ENCODE results near the gene COL10A1. TPM values are rescaled to one million over a fixed set of nuclear protein-coding genes. Genes with fewer than 3 reads are reported as not detected.

Gene COL10A1
- total RNA-seq, 1 donor from 2014 or later = not detected

DNA sequence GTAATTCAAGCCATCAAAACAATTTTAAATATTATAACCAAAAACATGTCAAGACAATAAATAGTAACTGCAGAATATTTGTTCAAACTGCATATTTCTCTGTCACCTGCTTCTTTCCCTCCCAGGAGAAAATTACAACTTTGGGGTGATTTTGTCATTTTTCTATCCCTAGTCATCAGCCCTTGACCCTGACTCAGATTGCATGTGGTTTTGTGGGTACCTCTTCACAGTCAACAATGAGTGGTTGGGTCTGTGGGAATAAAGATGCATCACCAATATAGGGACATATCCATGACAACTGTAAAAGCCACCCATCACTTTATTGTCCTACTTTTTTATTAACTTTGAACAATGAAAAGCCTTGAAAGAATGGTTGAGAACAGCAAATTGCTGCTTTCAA, 7.3 kb downstream of the COL10A1 start:
- DNase-seq (ENCODE audit: low read depth) = no peak
- no peaks in the 10 kb centered on the region for H3K27me3 ChIP-seq (ENCODE audit: control insufficient read depth, insufficient read depth, low read length)
- TF ChIP-seq, protein P1, sequence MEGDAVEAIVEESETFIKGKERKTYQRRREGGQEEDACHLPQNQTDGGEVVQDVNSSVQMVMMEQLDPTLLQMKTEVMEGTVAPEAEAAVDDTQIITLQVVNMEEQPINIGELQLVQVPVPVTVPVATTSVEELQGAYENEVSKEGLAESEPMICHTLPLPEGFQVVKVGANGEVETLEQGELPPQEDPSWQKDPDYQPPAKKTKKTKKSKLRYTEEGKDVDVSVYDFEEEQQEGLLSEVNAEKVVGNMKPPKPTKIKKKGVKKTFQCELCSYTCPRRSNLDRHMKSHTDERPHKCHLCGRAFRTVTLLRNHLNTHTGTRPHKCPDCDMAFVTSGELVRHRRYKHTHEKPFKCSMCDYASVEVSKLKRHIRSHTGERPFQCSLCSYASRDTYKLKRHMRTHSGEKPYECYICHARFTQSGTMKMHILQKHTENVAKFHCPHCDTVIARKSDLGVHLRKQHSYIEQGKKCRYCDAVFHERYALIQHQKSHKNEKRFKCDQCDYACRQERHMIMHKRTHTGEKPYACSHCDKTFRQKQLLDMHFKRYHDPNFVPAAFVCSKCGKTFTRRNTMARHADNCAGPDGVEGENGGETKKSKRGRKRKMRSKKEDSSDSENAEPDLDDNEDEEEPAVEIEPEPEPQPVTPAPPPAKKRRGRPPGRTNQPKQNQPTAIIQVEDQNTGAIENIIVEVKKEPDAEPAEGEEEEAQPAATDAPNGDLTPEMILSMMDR (IDR thresholded peaks at IDR 0.05; ENCODE audit: insufficient read depth, low read length, poor library complexity, severe bottlenecking) = no peak
- no peak overlapping the region for H3K4me3 ChIP-seq (ENCODE audit: low read depth, low read length)
- H3K36me3 ChIP-seq (ENCODE audit: control insufficient read depth, insufficient read depth, low read length) = no peaks in the 10 kb centered on the region

DNA sequence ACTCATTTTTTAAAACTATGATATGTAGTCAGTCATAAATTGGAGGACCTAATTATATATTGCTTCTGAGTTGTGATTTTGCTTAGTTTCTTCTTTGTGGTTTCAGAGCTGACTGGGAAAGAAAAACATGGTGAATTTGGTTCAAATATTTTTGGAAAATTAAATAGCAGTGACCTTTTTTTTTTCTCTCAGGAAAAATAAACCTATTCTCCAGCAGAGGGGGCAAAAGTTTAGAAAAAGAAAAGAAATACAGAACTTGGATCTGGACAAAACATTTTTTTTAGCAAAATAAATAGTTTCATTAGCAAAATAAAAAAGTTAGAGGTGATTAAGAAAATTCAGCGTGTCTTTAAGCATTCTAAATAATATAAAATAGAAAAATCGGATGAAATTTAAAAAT, 10.2 kb downstream of the COL10A1 start:
- Histone ChIP-seq H3K4me3 (ENCODE audit: low read depth, low read length) (no peak overlapping the region), H3K27me3 (ENCODE audit: control insufficient read depth, insufficient read depth, low read length) (no peaks in the 10 kb centered on the region), H3K36me3 (ENCODE audit: control insufficient read depth, insufficient read depth, low read length) (peaks cover under 1% of the 10 kb centered on the region)
- TF ChIP-seq, protein P1 (IDR thresholded peaks at IDR 0.05; ENCODE audit: insufficient read depth, low read length, poor library complexity, severe bottlenecking) = peak; percentile 34
- no peak for DNase-seq (ENCODE audit: low read depth)

- Histone ChIP-seq H3K27me3 (ENCODE audit: control insufficient read depth, insufficient read depth, low read length) (no peaks in the 10 kb centered on the region), H3K4me3 (ENCODE audit: low read depth, low read length) (no peak overlapping the region), H3K36me3 (ENCODE audit: control insufficient read depth, insufficient read depth, low read length) (peaks cover 2% of the 10 kb centered on the region)
- TF ChIP-seq, protein P1 (IDR thresholded peaks at IDR 0.05; ENCODE audit: insufficient read depth, low read length, poor library complexity, severe bottlenecking) = no peak
- DNase-seq (ENCODE audit: low read depth) = no peak
Measured at GRCh38 chr6:116113386-116113785, 12.5 kb downstream of the COL10A1 start.

- TF ChIP-seq, protein P1 (IDR thresholded peaks at IDR 0.05; ENCODE audit: insufficient read depth, low read length, poor library complexity, severe bottlenecking) = peak; percentile 71
- peaks cover 2% of the 10 kb centered on the region for H3K36me3 ChIP-seq (ENCODE audit: control insufficient read depth, insufficient read depth, low read length)
- DNase-seq (ENCODE audit: low read depth) = no peak
- no peak overlapping the region for H3K4me3 ChIP-seq (ENCODE audit: low read depth, low read length)
- H3K27me3 ChIP-seq (ENCODE audit: control insufficient read depth, insufficient read depth, low read length) = no peaks in the 10 kb centered on the region
Measured at GRCh38 chr6:116111552-116112528, 14.1 kb downstream of the COL10A1 start.

DNA sequence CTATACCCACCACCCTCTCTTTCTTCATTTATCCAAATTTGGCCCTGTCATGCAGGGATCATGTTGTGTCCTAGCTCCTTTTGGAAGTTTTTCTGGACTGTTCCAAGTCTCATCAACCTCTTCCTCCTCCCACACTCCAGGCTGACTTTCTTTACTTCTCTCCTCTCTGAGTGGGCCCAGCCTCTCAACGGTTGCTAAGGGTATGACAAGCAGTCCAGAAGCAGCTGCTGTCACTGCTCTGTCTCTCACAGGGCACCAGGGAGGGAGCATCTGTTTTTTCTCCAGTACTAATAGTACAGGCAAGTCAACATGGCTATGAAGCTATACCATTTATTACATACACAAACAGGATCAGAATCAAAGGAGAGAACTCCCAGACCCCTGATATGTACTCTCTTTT, 17.1 kb downstream of the COL10A1 start:
- Histone ChIP-seq H3K4me3 (ENCODE audit: low read depth, low read length) (no peak overlapping the region), H3K27me3 (ENCODE audit: control insufficient read depth, insufficient read depth, low read length) (no peaks in the 10 kb centered on the region), H3K36me3 (ENCODE audit: control insufficient read depth, insufficient read depth, low read length) (peaks cover 2% of the 10 kb centered on the region)
- DNase-seq (ENCODE audit: low read depth) = no peak
- TF ChIP-seq, protein P1 (IDR thresholded peaks at IDR 0.05; ENCODE audit: insufficient read depth, low read length, poor library complexity, severe bottlenecking) = no peak

All from kidney epithelial cell (primary cell).